Loucy (cell line): Measurements from ENCODE around the gene PLA2G5.

Experiments used
- H2AFZ ChIP-seq: fragments of 200-600 bp; sonication (generic); 2 replicates; pipeline ENCODE4 v1.6.0; 2016; ENCODE audit warnings: antibody characterized with exemption, mild to moderate bottlenecking, low read length, moderate library complexity
- H3F3A ChIP-seq: fragments of 200-600 bp; 2 replicates; pipeline ENCODE4 v1.6.0; 2016; ENCODE audit warnings: antibody characterized with exemption, low read depth, mild to moderate bottlenecking
- H3K27me3 ChIP-seq: fragments of 200-600 bp; sonication (generic); 2 replicates; pipeline ENCODE4 v1.6.1; 2014; ENCODE audit warnings: low read length, mild to moderate bottlenecking; ENCODE audit not compliant: insufficient read depth, poor library complexity, severe bottlenecking
- H3K36me3 ChIP-seq: fragments of 200-600 bp; sonication (generic); 2 replicates; pipeline ENCODE4 v1.6.1; 2016; ENCODE audit warnings: low read length; ENCODE audit not compliant: insufficient read depth
- H3K4me1 ChIP-seq: fragments of 200-600 bp; sonication (generic); 2 replicates; pipeline ENCODE4 v1.5.1; 2014; ENCODE audit warnings: low read length, mild to moderate bottlenecking; ENCODE audit not compliant: insufficient read depth, poor library complexity, severe bottlenecking
- H3K4me2 ChIP-seq: fragments of 200-600 bp; sonication (generic); 2 replicates; pipeline ENCODE4 v1.6.0; 2014; ENCODE audit warnings: antibody characterized with exemption, low read length, low read depth, mild to moderate bottlenecking; ENCODE audit not compliant: poor library complexity, severe bottlenecking
- H3K4me3 ChIP-seq: fragments of 200-600 bp; sonication (generic); 2 replicates; pipeline ENCODE4 v1.5.1; 2014; ENCODE audit warnings: low read length, mild to moderate bottlenecking, mixed read lengths; ENCODE audit not compliant: poor library complexity, severe bottlenecking
- H3K79me2 ChIP-seq: fragments of 200-600 bp; sonication (generic); 2 replicates; pipeline ENCODE4 v1.6.1; 2014; ENCODE audit warnings: low read length; ENCODE audit not compliant: insufficient read depth
- H3K9ac ChIP-seq: fragments of 200-600 bp; sonication (generic); 2 replicates; pipeline ENCODE4 v1.6.0; 2014; ENCODE audit warnings: mild to moderate bottlenecking, low read depth, low read length, moderate library complexity; ENCODE audit not compliant: poor library complexity, severe bottlenecking
- H3K9me2 ChIP-seq: fragments of 200-600 bp; sonication (generic); replicated peaks from 2 replicates; pipeline ENCODE4 v1.6.1; 2016; ENCODE audit warnings: low read depth, low read length, mixed read lengths
- H3K9me3 ChIP-seq: fragments of 200-600 bp; sonication (generic); 2 replicates; pipeline ENCODE4 v1.6.1; 2014; ENCODE audit warnings: mild to moderate bottlenecking, antibody characterized with exemption, low read length, low read depth; ENCODE audit not compliant: insufficient read depth
- H4K20me1 ChIP-seq: fragments of 200-600 bp; sonication (generic); 2 replicates; pipeline ENCODE4 v1.6.0; 2014; ENCODE audit warnings: antibody characterized with exemption, low read length, mild to moderate bottlenecking; ENCODE audit not compliant: insufficient read depth, poor library complexity, severe bottlenecking
- EZH2phosphoT487 ChIP-seq: fragments of 200-600 bp; IDR thresholded peaks from 2 replicates; pipeline ENCODE4 v1.6.1; 2018; ENCODE audit warnings: antibody characterized with exemption, mild to moderate bottlenecking, moderate library complexity, borderline replicate concordance
- TF ChIP-seq, protein P1 (sequence below): fragments of 200-600 bp; sonication (generic); conservative IDR thresholded peaks from 2 replicates; pipeline ENCODE4 v1.5.1; 2014; ENCODE audit warnings: mild to moderate bottlenecking, antibody characterized with exemption, low read length

The PLA2G5 gene, protein sequence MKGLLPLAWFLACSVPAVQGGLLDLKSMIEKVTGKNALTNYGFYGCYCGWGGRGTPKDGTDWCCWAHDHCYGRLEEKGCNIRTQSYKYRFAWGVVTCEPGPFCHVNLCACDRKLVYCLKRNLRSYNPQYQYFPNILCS

DNA sequence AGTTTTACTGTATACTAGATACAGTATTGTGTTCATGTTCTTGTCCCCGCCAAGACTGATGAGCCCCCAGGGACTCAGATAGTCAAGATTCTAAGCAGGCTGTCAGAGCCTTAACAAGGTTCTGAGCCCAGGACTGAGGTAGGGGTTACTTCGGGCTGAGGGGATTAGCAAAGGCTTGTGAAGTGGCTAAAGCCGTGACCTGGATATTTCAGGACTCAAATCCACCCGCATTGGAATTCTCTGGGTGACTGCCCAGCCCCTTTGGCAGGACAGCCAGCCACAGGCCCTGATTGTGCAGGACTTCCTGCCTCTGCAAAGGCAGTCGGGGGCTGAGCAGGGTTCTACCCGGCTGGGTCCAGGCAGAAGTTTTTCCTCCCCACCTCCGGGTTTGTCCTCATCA is at the start of gene PLA2G5:
Gene PLA2G5 (plus strand): TSS at position 321 of the 400 bp plus-strand sequence. CDS start 14,637 bp downstream, outside the sequence.
- no peak for TF ChIP-seq EZH2phosphoT487
- TF ChIP-seq, protein P1, sequence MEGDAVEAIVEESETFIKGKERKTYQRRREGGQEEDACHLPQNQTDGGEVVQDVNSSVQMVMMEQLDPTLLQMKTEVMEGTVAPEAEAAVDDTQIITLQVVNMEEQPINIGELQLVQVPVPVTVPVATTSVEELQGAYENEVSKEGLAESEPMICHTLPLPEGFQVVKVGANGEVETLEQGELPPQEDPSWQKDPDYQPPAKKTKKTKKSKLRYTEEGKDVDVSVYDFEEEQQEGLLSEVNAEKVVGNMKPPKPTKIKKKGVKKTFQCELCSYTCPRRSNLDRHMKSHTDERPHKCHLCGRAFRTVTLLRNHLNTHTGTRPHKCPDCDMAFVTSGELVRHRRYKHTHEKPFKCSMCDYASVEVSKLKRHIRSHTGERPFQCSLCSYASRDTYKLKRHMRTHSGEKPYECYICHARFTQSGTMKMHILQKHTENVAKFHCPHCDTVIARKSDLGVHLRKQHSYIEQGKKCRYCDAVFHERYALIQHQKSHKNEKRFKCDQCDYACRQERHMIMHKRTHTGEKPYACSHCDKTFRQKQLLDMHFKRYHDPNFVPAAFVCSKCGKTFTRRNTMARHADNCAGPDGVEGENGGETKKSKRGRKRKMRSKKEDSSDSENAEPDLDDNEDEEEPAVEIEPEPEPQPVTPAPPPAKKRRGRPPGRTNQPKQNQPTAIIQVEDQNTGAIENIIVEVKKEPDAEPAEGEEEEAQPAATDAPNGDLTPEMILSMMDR = no peak
- no peak within 1 kb of the TSS for H3K4me2 ChIP-seq
- H2AFZ ChIP-seq = no peak within 1 kb of the TSS

DNA sequence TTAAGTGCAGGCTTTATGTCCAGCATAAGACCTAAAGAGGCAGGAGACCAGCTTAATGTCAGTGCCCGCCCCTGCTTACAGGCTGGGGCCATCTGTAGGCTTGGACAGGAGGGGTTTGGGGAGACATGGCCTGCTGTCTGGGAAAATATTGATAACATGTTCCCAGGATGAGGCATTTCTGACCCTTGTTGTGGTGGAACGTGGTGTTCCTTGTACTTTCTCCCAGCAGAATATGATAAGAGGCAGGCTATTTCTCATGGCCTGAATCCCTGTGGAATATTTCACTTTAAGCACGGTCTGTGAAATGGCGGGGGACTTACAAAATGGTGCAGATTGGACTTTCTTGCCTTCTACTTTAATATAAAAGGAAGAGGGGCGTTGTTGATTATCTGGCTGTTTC is 41.9 kb upstream of the PLA2G5 start:
- no peak for TF ChIP-seq EZH2phosphoT487
- H3K9me3 ChIP-seq = no peaks in the 10 kb centered on the region
- no peaks in the 10 kb centered on the region for H3K79me2 ChIP-seq
- H3K4me3 ChIP-seq = no peak overlapping the region
- no peaks in the 10 kb centered on the region for H3K9me2 ChIP-seq
- H3K4me1 ChIP-seq = no peaks in the 10 kb centered on the region
- no peaks in the 10 kb centered on the region for H4K20me1 ChIP-seq
- no peaks in the 10 kb centered on the region for H3K27me3 ChIP-seq
- no peaks in the 10 kb centered on the region for H3K36me3 ChIP-seq
- H2AFZ ChIP-seq = no peak overlapping the region
- no peak overlapping the region for H3K4me2 ChIP-seq
- H3F3A ChIP-seq = no peaks in the 10 kb centered on the region
- H3K9ac ChIP-seq = no peak overlapping the region

More for the DNA sequence above, at the start of gene PLA2G5:
- Histone ChIP-seq H3K4me1 (no peaks in the 10 kb centered on the region), H3K36me3 (no peaks in the 10 kb centered on the region), H3K27me3 (no peaks in the 10 kb centered on the region), H3F3A (no peaks in the 10 kb centered on the region), H3K9ac (no peak within 1 kb of the TSS), H4K20me1 (no peaks in the 10 kb centered on the region), H3K9me3 (no peaks in the 10 kb centered on the region), H3K4me3 (no peak within 1 kb of the TSS), H3K9me2 (no peaks in the 10 kb centered on the region), H3K79me2 (no peaks in the 10 kb centered on the region)

DNA sequence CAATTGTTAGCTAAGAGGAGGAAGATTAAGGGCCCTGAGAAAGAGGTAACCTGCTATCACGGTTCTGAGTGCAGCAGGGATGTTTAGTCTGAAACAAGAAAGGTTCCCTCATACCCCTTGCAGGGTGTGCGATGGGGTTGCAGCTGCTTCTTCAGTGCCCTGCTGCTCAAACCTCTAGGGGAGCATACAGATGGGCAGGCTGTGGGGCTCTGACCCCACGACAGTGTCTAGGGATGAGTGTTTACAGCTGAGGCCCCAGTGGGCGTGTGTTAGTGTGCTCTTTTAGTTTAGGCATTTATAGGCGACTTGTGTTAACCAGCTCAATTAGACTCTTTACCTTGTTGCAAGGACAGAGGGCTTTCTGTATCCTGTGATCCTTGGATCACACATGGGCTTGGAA is 41.3 kb upstream of the PLA2G5 start:
- Histone ChIP-seq H3K4me2 (no peak overlapping the region), H3K27me3 (no peaks in the 10 kb centered on the region), H3K36me3 (no peaks in the 10 kb centered on the region), H2AFZ (no peak overlapping the region), H3K4me1 (no peaks in the 10 kb centered on the region), H3F3A (no peaks in the 10 kb centered on the region), H3K9me2 (no peaks in the 10 kb centered on the region), H3K79me2 (no peaks in the 10 kb centered on the region), H3K9ac (no peak overlapping the region), H3K9me3 (no peaks in the 10 kb centered on the region), H3K4me3 (no peak overlapping the region), H4K20me1 (no peaks in the 10 kb centered on the region)
- TF ChIP-seq EZH2phosphoT487 = no peak
- TF ChIP-seq, protein P1 = no peak
